HG03521 (cell line): Measurements from ENCODE around the gene TMEM129.

ENCODE experiments used
- ATAC-seq: cut with Tn5 transposase; IDR thresholded peaks from one replicate; pipeline ENCODE4 v1.9.1; 2021; ENCODE audit warnings: mild to moderate bottlenecking, moderate library complexity; ENCODE audit not compliant: unreplicated experiment

The TMEM129 gene

GRCh38 chr4:1670279-1670678 lies 50.8 kb downstream of the TMEM129 start:
- ATAC-seq, result no peak

- no peak for ATAC-seq
Measured at GRCh38 chr4:1669850-1670249, 51.3 kb downstream of the TMEM129 start.

GRCh38 chr4:1669270-1669669 lies 51.9 kb downstream of the TMEM129 start:
- no peak for ATAC-seq

DNA sequence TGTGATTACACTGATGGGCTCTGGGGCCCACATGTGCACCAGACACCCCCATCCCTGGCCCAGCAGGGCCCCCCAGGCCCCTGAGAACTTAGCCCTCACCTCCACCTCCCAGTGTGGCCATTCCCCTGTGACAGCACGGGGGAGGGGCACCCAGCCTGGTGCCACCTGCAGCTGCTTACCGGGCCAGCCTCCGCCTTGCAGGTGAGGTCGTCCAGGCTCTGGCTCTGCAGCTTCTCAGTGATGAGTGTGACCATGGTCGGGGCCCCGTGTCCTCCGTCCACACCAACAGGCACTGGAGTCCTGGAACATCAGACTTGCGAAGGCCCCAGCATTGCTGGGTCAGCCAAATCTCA lies 52.7 kb downstream of the TMEM129 start:
- ATAC-seq, result no peak

DNA sequence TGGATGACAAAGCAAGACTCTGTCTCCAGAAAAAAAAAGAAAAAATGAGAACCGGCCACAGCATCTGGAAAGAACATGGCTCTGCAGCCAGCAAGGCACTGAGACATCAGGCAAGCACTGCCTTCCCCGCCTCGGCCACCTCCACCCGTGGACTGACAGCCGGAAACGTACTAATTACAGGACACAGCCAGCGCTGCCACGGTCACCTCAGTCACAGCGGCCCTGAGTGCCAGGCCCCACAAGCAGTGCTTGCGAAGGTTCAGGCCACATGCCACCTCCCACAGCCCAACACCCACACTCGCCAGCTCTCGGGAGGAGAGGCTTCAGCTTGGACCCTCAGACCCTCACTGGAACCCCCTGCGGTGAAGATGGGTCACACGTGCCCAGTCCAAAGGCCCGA lies 53.9 kb downstream of the TMEM129 start:
- no peak for ATAC-seq

DNA sequence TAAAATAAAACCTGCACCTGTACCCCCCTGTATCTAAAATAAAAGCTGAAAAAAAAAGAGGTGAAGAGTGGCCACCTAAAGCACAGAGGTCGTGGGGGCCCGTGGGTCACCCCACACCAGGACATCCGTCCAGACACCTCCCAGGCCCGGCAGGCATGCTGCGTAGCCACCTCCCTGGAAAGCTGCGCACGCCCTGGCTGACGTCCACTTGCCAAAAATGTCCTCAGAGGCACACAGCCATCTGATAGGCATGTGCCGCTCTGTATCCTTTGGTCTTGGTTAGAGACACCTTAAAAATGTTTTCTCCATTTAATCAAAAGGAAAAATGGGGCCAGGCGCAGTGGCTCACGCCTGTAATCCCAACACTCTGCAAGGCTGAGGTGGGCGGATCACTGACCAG lies 54.7 kb downstream of the TMEM129 start:
- ATAC-seq, result no peak
